Measurements from ENCODE around the gene COP1.

GRCh38 chr1:175906370-175906769, 300.7 kb downstream of the COP1 start:
- no peak for TF ChIP-seq CTCF (IDR thresholded peaks at IDR 0.05)
- TF ChIP-seq POLR2A (IDR thresholded peaks at IDR 0.05) = no peak
- TF ChIP-seq POLR2AphosphoS5 (IDR thresholded peaks at IDR 0.05; ENCODE audit: insufficient read depth in 1 of 2, low read depth in 1 of 2) = no peak

All from vagina (tissue), 2 donors.